ENCODE results near the gene FSTL3.

Gene FSTL3

GRCh38 chr19:681029-682019 lies 5.1 kb downstream of the FSTL3 start:
- no peak for DNase-seq (ENCODE audit: insufficient read length, low spot score)
- FAIRE-seq: no peak

DNA sequence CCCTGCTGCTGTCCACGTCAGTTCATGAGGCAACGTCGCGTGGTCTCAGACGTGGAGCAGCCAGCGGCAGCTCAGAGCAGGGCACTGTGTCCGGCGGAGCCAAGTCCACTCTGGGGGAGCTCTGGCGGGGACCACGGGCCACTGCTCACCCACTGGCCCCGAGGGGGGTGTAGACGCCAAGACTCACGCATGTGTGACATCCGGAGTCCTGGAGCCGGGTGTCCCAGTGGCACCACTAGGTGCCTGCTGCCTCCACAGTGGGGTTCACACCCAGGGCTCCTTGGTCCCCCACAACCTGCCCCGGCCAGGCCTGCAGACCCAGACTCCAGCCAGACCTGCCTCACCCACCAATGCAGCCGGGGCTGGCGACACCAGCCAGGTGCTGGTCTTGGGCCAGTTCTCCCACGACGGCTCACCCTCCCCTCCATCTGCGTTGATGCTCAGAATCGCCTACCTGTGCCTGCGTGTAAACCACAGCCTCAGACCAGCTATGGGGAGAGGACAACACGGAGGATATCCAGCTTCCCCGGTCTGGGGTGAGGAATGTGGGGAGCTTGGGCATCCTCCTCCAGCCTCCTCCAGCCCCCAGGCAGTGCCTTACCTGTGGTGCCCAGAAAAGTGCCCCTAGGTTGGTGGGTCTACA lies 6.6 kb downstream of the FSTL3 start:
- TF ChIP-seq, protein P1, sequence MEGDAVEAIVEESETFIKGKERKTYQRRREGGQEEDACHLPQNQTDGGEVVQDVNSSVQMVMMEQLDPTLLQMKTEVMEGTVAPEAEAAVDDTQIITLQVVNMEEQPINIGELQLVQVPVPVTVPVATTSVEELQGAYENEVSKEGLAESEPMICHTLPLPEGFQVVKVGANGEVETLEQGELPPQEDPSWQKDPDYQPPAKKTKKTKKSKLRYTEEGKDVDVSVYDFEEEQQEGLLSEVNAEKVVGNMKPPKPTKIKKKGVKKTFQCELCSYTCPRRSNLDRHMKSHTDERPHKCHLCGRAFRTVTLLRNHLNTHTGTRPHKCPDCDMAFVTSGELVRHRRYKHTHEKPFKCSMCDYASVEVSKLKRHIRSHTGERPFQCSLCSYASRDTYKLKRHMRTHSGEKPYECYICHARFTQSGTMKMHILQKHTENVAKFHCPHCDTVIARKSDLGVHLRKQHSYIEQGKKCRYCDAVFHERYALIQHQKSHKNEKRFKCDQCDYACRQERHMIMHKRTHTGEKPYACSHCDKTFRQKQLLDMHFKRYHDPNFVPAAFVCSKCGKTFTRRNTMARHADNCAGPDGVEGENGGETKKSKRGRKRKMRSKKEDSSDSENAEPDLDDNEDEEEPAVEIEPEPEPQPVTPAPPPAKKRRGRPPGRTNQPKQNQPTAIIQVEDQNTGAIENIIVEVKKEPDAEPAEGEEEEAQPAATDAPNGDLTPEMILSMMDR (IDR thresholded peaks at IDR 0.05; ENCODE audit: insufficient read depth, missing control alignments): no peak
- DNase-seq (ENCODE audit: insufficient read length, low spot score): no peak
- no peak for FAIRE-seq

More at GRCh38 chr19:681029-682019, 5.1 kb downstream of the FSTL3 start:
- TF ChIP-seq, protein P1 (IDR thresholded peaks at IDR 0.05; ENCODE audit: insufficient read depth, missing control alignments): no peak

- TF ChIP-seq, protein P1 (IDR thresholded peaks at IDR 0.05; ENCODE audit: insufficient read depth, missing control alignments): no peak
- DNase-seq (ENCODE audit: insufficient read length, low spot score): no peak
- FAIRE-seq: no peak
Measured at GRCh38 chr19:685454-685931, 9.3 kb downstream of the FSTL3 start.

GRCh38 chr19:686589-687297 lies 10.6 kb downstream of the FSTL3 start:
- TF ChIP-seq, protein P1 (IDR thresholded peaks at IDR 0.05; ENCODE audit: insufficient read depth, missing control alignments): no peak
- DNase-seq (ENCODE audit: insufficient read length, low spot score) (no peak), FAIRE-seq (no peak)

DNA sequence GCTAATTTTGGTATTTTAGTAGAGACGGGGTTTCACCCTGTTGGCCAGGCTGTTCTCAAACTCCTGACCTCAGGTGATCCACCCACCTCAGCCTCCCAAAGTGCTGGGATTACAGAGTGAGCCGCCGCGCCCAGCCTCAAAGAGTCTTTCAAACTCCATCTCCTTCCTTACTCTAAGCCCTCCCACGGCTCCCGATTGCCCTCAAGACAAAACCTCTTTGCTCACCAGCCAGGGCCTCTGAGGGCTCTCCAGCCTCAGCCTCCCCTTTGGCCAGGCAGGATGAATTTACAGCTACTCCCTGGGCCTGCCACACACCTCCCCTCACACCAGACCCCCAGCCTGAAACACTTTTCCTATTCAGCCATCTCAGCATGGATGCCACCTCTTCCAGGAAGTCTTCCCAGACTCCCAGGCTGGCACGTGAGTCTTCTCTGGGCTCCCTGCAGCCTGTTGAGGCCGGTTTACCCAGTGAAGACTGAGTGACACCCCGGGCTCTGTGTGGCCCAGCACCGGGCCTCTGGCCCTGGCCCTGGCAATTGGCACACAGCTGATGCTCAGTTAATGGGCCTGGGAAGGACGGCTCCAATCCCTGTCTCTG lies 11.5 kb downstream of the FSTL3 start:
- TF ChIP-seq, protein P1 (IDR thresholded peaks at IDR 0.05; ENCODE audit: insufficient read depth, missing control alignments): no peak
- FAIRE-seq: no peak

GRCh38 chr19:688214-688613 lies 12.0 kb downstream of the FSTL3 start:
- TF ChIP-seq, protein P1 (IDR thresholded peaks at IDR 0.05; ENCODE audit: insufficient read depth, missing control alignments): no peak
- no peak for FAIRE-seq

More for the DNA sequence above, 11.5 kb downstream of the FSTL3 start:
- DNase-seq (ENCODE audit: insufficient read length, low spot score): no peak

More at GRCh38 chr19:688214-688613, 12.0 kb downstream of the FSTL3 start:
- DNase-seq (ENCODE audit: insufficient read length, low spot score): no peak
